ENCODE measurements around the gene GPR137B.

DNA sequence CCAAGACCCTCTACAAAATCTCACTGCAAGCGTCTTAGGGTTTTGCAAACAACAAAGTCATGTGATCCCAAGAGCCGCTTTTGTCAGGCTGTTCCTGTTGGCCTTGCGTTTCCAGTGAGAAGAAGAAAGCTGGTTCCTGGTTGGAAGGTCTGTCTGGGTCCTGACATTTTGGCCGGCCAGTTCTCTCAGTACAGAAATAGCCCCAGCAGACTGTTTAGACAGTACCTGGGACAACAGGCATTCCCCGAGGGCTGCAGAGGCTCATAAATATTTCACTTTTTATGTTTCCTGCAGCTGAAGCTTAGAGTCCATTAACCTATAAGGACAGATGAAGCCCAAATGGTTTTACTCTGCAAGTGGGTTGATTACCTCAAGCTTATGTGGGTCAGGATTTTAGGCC, 8.6 kb downstream of the GPR137B start:
- TF ChIP-seq, protein P1, sequence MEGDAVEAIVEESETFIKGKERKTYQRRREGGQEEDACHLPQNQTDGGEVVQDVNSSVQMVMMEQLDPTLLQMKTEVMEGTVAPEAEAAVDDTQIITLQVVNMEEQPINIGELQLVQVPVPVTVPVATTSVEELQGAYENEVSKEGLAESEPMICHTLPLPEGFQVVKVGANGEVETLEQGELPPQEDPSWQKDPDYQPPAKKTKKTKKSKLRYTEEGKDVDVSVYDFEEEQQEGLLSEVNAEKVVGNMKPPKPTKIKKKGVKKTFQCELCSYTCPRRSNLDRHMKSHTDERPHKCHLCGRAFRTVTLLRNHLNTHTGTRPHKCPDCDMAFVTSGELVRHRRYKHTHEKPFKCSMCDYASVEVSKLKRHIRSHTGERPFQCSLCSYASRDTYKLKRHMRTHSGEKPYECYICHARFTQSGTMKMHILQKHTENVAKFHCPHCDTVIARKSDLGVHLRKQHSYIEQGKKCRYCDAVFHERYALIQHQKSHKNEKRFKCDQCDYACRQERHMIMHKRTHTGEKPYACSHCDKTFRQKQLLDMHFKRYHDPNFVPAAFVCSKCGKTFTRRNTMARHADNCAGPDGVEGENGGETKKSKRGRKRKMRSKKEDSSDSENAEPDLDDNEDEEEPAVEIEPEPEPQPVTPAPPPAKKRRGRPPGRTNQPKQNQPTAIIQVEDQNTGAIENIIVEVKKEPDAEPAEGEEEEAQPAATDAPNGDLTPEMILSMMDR (IDR thresholded peaks at IDR 0.05): no peak
- TF ChIP-seq POLR2A (IDR thresholded peaks at IDR 0.05): no peak

Measured in right lobe of liver (tissue), 4 donors.